Urinary bladder (tissue), 4 donors: ENCODE results near the gene ANKRD44. TPM values are rescaled to one million over a fixed set of nuclear protein-coding genes. Genes with fewer than 3 reads are reported as not detected.

Experiments used
- DNase-seq: peaks from one replicate; pipeline ENCODE4 v3.0.0-alpha.2; 2015; ENCODE audit errors: extremely low spot score
- H3K27ac ChIP-seq: one replicate; pipeline ENCODE4 v1.5.1; 2013; ENCODE audit warnings: low read depth, mild to moderate bottlenecking, moderate library complexity
- H3K36me3 ChIP-seq: one replicate; pipeline ENCODE4 v1.6.1; 2013; ENCODE audit warnings: mild to moderate bottlenecking, moderate library complexity; ENCODE audit not compliant: insufficient read depth
- H3K4me1 ChIP-seq: one replicate; pipeline ENCODE4 v1.6.1; 2013; ENCODE audit warnings: mild to moderate bottlenecking, moderate library complexity; ENCODE audit not compliant: insufficient read depth
- H3K4me3 ChIP-seq: one replicate; pipeline ENCODE4 v1.5.1; 2013; ENCODE audit warnings: low read depth, low read length
- WGBS: extraction: QIAGEN DNeasy Blood & Tissue Kit; methylation state at CpG from one replicate; pipeline ENCODE4 v1.1.7; 2013; 5-methylcytosine and 5-hydroxymethylcytosine counted together
- polyA plus RNA-seq: library from polyadenylated mRNA; stranded (reverse); fragments of 200-250 nt; gene quantifications from one replicate; pipeline ENCODE4 v1.2.3, GENCODE V29; 2013
- total RNA-seq: library from RNA; depleted of rRNA; stranded (reverse); fragments of >200 nt; gene quantifications from one replicate; pipeline ENCODE4 v1.2.3, GENCODE V29; 2014
- donor health status: healthy with polysubstance abuse.
- donor health status: healthy.

Gene ANKRD44
- total and polyA plus RNA-seq, 2 donors, result 17.5 to 39.4 TPM

GRCh38 chr2:197339016-197339415 is 28.4 kb upstream of the ANKRD44 start:
- Histone ChIP-seq H3K36me3 (no peaks in the 10 kb centered on the region), H3K27ac (no peak overlapping the region), H3K4me1 (no peaks in the 10 kb centered on the region), H3K4me3 (no peak overlapping the region)
- no peak for DNase-seq
- 69% methylated on average over 8 of the region's 8 CpGs for WGBS

- no peak for DNase-seq
- Histone ChIP-seq H3K36me3 (no peaks in the 10 kb centered on the region), H3K4me3 (no peak overlapping the region), H3K27ac (no peak overlapping the region), H3K4me1 (no peaks in the 10 kb centered on the region)
- WGBS, result 89% methylated on average over 2 of the region's 2 CpGs
Observed at GRCh38 chr2:197332641-197333040, 22.1 kb upstream of the ANKRD44 start.

- WGBS, result 84% methylated on average over 5 of the region's 5 CpGs
Observed at GRCh38 chr2:197328461-197328860, 17.9 kb upstream of the ANKRD44 start.

DNA sequence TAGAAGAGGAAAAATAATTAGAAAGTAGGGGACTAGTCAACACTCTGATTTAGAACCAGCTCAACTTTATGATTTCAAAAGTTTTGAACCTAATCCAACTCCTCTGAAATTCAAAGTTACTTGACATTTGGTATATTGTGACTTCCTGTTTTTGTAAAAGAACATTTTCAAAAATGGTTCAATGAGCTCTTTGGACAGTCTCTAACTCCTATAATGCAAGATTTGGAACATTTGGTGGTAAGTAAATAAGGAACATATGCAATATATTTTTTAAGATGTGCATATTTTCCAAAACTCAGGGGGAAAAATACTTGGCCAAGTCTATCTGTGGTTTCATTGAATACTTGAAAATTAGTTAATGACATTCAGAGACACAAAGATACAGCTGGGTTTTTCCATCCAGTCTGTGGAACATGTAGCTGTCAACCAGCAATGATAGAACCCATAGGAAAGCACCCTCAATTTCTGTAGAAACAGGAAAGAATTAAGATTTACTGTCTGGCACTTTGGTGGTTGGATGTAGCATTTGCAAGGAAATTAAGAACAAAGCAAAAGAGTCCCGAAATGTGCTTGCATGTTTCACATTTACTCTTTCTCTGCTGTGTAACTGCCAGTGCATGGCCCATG is 17.0 kb upstream of the ANKRD44 start:
- Histone ChIP-seq H3K4me3 (no peak overlapping the region), H3K4me1 (no peaks in the 10 kb centered on the region), H3K36me3 (no peaks in the 10 kb centered on the region), H3K27ac (no peak overlapping the region)
- 71% methylated on average over 1 of the region's 1 CpG for WGBS
- no peak for DNase-seq

More at GRCh38 chr2:197328461-197328860, 17.9 kb upstream of the ANKRD44 start:
- Histone ChIP-seq H3K4me1 (no peaks in the 10 kb centered on the region), H3K27ac (no peak overlapping the region), H3K36me3 (no peaks in the 10 kb centered on the region), H3K4me3 (no peak overlapping the region)
- no peak for DNase-seq

- H3K27ac ChIP-seq, result no peak overlapping the region
Observed at GRCh38 chr2:197327073-197327471, 16.5 kb upstream of the ANKRD44 start.

DNA sequence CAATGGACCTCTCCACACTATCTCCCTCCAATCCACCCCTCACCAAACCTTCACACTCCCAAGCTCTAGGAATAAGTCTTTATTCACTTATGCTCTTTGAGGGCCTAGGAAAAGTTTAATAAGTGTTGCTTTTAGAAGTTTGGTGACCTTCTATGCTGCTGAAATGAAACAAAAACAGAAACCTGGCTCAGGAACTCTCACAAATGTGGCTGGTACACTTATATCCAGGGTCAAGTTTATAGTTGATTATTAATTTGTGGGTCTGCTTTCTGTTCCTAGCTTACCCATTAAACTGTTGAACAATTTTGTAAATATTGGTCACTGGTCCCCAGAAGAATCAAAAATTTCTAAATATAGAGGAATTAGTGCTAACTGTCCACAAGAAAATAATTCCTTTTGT is 14.2 kb upstream of the ANKRD44 start:
- Histone ChIP-seq H3K27ac (no peak overlapping the region), H3K4me3 (no peak overlapping the region), H3K36me3 (no peaks in the 10 kb centered on the region), H3K4me1 (no peaks in the 10 kb centered on the region)
- no peak for DNase-seq

More at GRCh38 chr2:197327073-197327471, 16.5 kb upstream of the ANKRD44 start:
- DNase-seq, result no peak
- WGBS, result 93% methylated on average over 3 of the region's 3 CpGs
- no peaks in the 10 kb centered on the region for H3K36me3 ChIP-seq
- H3K4me1 ChIP-seq, result no peaks in the 10 kb centered on the region
- no peak overlapping the region for H3K4me3 ChIP-seq

DNA sequence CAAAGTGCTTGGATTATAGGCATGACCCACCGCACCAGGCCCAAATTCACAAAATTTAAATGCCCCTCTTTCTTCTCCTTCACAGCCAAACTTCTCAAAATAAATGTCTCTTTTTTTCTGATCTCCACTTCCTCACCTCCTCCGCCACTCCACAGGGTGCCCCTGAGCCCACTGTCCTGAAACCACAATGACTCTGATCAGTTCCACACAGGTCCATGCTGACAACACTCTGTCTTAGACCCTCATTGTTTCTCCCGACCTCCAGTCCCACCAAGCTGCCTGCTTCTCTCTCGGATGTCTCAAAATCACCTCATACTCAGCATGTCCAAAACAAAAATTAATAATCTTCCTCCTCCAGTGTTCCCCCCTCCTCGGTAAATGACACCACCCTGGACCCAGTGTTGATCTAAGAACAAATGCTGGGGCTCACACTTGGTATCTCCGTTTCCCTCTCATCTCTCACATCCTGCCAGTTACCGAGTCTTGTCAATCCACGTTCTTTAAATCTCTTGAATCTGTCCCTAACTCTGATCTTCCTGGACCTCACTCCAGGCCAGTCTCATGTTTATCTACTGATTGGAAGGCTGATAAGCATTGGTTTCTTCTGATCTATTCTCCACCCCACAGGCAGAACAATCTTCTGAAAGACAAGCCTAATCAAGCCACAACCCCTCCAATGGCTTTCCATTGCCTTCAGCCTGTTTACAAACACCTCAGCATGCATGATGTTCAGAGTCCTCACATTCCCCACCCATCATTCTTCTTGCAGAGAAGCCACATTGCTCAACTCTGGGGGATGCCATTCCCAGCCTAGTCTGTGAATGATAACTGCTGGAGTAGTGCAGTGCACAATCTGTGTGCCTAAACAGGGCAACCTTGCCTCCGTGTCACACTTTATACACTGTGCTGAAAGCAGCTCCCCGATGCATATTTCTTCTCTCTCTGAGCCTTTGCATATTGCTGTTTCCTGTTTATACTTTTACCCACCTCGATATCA is 12.4 kb upstream of the ANKRD44 start:
- Histone ChIP-seq H3K4me1 (no peaks in the 10 kb centered on the region), H3K4me3 (no peak overlapping the region), H3K36me3 (no peaks in the 10 kb centered on the region), H3K27ac (no peak overlapping the region)
- no peak for DNase-seq
- WGBS, result 57% methylated on average over 11 of the region's 11 CpGs

- WGBS, result 95% methylated on average over 2 of the region's 2 CpGs
- H3K36me3 ChIP-seq, result no peaks in the 10 kb centered on the region
- no peak overlapping the region for H3K4me3 ChIP-seq
- H3K4me1 ChIP-seq, result no peaks in the 10 kb centered on the region
- no peak overlapping the region for H3K27ac ChIP-seq
- DNase-seq, result no peak
Observed at GRCh38 chr2:197322143-197322542, 11.6 kb upstream of the ANKRD44 start.

DNA sequence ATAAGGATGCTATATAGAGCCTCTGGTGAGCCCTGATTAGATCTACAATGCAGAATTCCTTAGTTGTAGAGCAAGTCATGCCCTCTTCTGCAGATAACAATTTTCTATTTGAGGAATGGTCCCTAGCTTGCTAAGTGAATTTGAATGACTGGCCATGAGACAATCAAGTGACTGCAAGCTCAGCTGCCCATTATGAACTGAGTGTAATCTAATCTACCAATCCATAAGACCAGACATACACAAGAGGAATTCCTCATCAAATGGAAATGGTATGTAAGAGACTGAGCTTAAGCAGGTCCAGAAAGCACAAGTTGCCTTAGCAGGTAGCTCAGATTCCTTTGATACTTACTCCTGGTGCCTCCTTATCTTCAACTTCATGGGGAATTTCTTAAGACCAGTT is 4.8 kb upstream of the ANKRD44 start:
- no peak for DNase-seq
- Histone ChIP-seq H3K4me3 (no peak overlapping the region), H3K27ac (no peak overlapping the region), H3K4me1 (no peaks in the 10 kb centered on the region), H3K36me3 (no peaks in the 10 kb centered on the region)

GRCh38 chr2:197312186-197312585 is 1.6 kb upstream of the ANKRD44 start:
- no peak for DNase-seq
- Histone ChIP-seq H3K4me3 (no peak overlapping the region), H3K36me3 (no peaks in the 10 kb centered on the region), H3K27ac (no peak overlapping the region), H3K4me1 (no peaks in the 10 kb centered on the region)
- 90% methylated on average over 3 of the region's 3 CpGs for WGBS

DNA sequence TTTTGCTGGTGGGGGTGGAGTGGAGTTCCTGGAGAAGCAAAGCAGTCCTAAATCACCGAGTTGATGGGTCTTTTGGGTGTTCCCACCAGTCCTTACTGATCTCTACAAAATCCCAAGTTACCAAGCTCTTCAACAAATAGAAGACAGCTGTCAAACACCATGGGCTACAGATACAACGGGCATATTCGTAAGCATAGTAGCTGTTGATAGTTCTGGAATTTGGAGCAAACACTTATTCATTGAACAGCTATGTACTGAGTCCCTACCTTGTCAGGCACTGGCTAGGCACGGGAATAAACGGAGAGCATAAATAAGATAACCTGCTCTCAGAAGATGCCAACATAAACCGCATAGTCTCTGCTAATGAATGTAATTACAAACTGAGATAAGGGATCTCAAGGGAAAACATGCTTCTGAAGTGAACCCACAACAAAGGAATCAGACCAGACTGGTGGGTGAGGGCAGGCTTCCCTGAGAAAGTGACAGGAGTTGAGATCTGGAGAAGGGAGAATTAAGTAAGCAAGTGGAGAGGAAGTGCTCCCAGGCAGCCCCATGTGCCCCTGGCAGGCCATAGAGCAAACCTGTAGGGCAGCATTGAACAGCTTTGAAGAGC is 947 bp upstream of the ANKRD44 start:
- Histone ChIP-seq H3K4me1 (no peaks in the 10 kb centered on the region), H3K4me3 (no peak overlapping the region), H3K27ac (no peak overlapping the region), H3K36me3 (no peaks in the 10 kb centered on the region)
- no peak for DNase-seq
- WGBS, result 42% methylated on average over 6 of the region's 6 CpGs

DNA sequence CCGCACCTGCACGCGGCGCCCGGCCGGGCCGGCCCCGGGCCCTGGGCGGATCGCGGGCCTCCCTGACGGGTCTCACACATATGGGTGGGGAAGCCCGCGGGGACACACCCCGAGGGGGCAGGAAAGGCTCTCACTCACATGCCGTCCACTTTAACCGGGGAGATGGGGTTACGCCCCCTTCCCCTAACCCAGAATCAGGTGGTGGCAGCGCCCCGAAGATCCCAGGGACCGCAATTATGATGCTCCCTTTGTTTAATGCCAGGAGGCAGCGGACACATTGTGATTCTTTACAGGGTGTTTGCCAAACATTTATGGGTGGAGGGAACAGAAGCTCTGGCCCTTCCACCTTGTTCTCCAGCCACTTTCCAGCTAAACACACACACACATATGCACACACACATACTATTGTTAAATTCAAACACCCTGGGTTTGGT is 424 bp upstream of the ANKRD44 start:
- DNase-seq, result no peak
- Histone ChIP-seq H3K36me3 (no peaks in the 10 kb centered on the region), H3K27ac (no peak overlapping the region), H3K4me3 (peak overlapping the region; percentile 90), H3K4me1 (no peaks in the 10 kb centered on the region)
- WGBS, result 2% methylated on average over 22 of the region's 22 CpGs

GRCh38 chr2:197309691-197310231 is 819 bp downstream of the ANKRD44 start:
- Histone ChIP-seq H3K27ac (peak overlapping the region; percentile 68), H3K36me3 (no peaks in the 10 kb centered on the region), H3K4me1 (no peaks in the 10 kb centered on the region), H3K4me3 (peak overlapping the region; percentile 90)
- no peak for DNase-seq
- WGBS, result 1% methylated on average over 30 of the region's 30 CpGs
